HG02981 (cell line): Measurements from ENCODE around the gene SLC16A7.

ENCODE experiments used
- ATAC-seq: cut with Tn5 transposase; IDR thresholded peaks from one replicate; pipeline ENCODE4 v1.9.1; 2021; ENCODE audit warnings: mild to moderate bottlenecking, moderate library complexity; ENCODE audit not compliant: unreplicated experiment

Gene SLC16A7

DNA sequence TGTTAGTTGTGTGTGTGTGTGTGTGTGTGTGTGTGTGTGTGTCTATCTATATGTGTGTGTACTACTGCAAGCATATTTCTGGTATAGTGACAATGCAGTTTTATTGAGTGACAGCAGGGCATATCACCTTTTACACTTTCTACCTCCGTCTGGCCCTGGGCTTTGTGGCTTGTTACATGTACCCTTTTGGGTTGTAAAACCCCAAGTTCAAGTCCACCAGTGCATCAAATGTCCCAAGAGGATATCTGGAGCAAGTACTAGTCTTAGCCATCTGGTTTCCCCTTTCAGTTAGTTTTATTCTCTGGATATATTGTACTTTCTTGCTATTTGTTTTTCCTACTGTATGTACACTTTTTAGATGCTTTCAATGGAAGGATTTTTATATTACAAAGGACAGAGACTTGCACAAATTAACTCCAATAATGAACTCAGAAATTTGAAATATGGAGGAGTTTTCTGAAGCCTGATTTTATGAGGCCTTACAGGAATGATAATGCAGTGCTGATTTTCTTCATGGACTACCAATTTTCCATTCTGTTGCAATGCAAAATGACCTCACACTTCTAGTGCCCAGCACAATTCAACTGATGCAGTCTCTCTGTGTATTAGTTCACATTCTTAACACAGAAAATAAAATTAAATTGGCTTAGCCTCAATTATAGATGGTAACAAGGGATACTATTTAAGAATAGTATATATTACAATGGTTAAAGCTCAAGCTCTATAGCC lies 29.1 kb downstream of the SLC16A7 start:
- no peak for ATAC-seq

DNA sequence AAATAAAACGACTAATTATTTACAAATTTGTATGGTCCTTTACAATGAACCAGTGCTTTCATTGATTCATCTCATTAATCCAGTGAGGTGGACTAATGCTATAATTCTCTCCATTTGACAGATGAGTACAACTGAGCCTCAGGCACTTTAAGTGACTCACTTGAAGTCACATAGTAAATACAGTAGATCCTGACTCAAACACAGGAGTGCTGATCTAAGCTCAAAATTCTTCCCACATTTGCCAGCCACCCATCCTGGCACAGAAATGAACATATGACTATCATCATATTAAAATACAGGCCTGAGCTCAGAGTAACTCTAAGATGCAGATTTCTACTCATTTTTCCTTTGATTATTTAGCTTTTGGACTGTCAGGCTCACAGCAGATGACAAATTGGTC lies 30.6 kb downstream of the SLC16A7 start:
- no peak for ATAC-seq

DNA sequence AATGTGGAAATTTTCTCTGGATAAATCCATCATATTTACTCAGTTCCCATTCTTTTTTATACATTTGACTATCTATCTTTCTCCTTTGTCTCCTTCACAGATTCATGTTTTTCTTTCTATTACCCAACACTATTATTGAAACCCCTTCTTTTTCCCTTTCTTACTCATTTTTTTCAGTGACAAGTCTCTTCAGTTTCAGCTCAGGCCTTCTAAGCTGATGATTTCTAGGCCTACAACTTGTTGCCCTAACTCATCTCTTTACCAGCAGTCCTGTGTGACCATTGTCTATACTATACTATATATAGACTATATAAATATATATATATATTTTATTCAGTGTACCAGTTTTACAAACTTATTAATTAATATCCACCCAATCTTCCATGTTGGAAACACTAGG lies 31.8 kb downstream of the SLC16A7 start:
- peak; percentile 45 for ATAC-seq

DNA sequence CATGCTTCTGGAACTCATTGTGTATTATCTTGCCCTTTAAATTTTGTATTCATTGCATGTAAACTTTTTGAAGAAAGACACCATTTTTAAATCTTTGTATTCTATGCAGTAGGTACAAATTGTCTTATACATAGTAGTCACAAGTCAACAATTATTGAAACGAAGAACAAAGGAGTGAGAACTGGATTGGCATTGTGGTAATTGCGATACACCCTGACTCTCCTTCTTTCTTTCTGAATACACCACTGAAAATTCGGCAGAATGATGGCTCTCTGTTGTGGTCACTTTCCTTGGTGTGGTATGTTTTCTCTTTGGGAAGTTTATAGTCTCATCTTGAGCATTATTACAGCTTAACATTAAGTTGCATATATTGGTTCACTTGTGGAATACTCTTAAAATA lies 34.1 kb downstream of the SLC16A7 start:
- no peak for ATAC-seq

DNA sequence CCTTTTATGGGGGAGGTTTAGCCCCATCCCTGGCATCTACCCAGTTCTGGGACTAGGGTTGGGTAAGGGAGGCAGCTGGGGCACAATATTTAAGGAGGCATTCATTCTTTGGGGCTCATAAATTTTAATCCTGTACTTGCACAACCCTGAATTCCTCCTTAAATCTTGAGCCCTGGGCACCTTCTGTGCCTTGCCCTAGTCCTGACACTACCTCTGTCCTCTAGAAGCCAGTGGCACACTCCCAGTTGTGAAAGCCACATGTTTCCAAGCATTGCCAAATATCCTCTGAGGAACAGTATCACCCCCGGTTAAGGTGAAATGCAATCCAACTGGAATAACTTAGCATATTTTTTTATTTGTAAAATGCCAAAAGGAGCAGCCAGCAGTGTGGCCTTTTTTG lies 36.6 kb downstream of the SLC16A7 start:
- ATAC-seq, result no peak

DNA sequence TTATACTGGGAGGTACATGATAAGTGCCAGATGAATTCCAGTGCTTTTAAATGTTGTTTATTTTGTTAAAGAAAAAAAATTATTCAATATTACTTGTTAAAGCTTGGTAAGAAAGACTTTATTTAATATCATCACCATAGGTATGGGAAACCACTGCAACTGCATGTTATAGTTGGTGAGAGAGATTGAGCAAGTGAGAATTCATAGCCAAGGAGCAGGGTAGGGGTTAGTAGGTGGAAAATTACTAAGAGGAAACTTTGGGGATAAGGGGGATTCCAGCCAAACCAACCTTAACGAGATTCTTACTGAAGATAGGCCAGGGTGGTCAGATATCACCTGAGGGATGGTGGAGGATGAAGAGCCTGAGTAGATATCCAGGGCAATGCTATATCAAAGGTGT lies 38.4 kb downstream of the SLC16A7 start:
- ATAC-seq, result no peak

GRCh38 chr12:59636945-59637691 lies 41.3 kb downstream of the SLC16A7 start:
- peak; percentile 55 for ATAC-seq

DNA sequence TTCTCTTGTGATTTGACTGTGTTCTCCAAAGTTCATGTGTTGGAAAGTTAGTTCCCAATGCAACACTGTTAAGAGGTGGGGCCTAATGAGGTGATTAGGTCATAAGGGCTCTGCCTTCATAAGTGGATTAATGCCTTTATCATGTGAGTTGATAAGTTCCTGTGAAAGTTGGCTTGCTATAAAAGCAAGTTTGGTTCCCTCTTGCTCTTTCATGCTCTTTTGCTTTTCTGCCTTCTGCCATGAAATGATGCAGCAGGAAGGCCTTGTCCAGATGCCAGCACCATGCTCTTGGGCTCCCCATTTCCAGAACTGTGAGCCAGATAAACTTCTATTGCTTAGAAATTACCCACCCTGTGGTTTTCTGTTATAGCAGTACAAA lies 41.9 kb downstream of the SLC16A7 start:
- no peak for ATAC-seq

DNA sequence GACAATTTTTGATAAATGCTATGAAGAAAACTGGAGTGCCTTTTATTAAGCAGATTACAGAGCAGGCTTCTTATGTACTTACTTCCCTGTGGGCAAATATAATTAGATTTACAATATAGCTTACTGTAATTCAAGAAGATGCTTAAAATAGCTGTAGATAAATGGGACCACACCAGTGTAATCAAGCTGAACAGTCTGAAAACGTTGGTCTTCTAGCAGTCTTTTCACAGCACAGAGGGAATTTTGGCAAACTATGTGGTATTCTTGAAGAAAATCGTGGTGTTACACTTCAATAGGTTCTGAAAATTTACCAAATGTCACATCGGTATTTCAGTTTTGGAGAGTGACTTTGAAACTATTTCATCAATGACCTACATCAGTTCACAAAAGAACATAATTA lies 47.7 kb downstream of the SLC16A7 start:
- ATAC-seq, result no peak

DNA sequence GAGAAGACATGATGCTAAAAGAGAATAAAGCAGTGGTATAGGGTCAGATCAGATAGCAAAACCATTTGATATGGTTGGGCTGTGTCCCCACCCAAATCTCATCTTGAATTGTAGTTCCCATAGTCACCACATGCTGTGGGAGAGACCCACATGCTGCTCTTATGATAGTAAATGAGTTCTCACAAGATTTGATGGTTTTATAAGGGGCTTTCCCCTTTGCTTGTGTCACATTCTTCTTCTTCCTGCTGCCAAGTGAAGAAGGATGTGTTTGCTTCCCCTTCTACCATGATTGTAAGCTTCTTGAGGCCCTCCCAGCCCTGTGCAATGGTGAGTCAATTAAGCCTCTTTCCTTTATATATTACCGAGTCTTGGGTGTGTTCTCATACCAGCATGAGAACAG lies 49.4 kb downstream of the SLC16A7 start:
- no peak for ATAC-seq

DNA sequence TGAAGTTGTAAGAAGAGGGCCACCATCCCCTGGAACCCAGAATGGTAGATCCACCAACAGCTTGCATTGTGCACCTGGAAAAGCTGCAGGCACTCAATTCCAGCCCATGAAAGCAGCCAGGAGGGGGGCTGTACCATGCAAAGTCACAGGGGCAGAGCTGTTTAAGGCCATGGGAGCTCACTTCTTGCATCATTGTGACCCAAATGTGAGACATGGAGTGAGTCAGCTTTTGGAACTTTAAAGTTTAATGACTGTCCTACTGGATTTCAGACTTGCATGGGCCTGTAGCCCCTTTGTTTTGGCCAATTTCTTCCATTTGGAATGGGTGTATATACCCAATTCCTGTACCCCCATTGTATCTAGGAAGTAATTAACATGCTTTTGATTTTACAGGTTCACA lies 50.8 kb downstream of the SLC16A7 start:
- ATAC-seq, result no peak

DNA sequence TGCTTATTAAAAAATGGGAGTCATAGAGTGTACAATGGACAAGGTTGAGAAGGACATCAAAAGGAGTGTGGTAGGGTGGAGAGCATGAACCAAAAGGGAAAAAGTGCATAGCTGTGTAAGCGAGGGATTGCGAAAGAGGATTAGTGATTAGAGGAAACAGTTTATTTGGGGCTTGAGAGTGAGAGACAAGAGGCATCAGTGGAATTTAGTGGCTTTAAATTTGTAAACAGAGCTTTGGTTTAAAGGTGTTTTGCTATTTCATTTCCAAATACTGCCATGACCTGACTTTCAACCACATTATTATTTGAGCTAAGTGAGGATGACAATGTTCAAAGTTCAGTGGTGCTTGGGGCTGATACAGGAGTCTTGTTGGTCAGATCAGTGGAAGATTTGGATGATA lies 53.4 kb downstream of the SLC16A7 start:
- no peak for ATAC-seq

GRCh38 chr12:59650588-59651228 lies 54.9 kb downstream of the SLC16A7 start:
- no peak for ATAC-seq

- no peak for ATAC-seq
Measured at GRCh38 chr12:59651229-59651920, 55.5 kb downstream of the SLC16A7 start.

DNA sequence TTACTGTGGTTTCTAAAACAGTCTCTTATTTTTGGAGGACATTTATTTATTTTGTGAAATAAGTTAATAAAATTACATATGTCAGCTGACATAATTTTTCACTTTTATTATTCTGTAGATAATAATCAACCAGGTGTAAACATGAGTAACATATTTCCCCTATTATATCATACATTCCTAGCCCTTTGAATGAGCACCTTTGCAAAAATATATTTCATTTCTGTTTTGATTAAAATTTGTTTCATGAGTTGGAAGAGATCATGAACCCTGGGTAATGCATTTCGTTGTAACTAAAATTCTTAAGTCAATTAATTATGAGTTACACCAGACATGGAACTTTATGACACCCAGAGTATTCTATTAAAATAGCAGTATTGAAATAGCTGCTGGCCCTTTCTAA lies 56.3 kb downstream of the SLC16A7 start:
- no peak for ATAC-seq

- ATAC-seq, result no peak
Measured at GRCh38 chr12:59654061-59654460, 58.2 kb downstream of the SLC16A7 start.

GRCh38 chr12:59657266-59657665 lies 61.4 kb downstream of the SLC16A7 start:
- ATAC-seq, result no peak

DNA sequence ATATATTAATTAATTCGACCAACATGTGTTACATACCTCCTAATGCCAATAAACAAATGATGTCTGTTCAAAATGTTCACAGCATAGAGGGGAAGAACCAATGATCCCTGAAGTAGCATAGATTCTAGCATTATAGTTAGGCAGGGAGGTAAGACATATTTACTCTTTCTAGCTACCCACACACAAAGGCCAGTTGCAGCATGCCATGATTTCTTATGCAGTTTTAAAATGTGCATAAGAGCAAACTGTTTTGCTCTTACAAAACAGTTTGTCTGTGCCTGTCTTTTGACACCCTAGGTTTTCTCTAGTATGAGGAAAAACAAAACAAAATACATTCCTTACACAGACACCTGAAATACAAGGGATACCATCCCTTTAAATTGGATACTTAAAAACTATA lies 61.9 kb downstream of the SLC16A7 start:
- no peak for ATAC-seq

- ATAC-seq, result no peak
Measured at GRCh38 chr12:59660148-59660547, 64.3 kb downstream of the SLC16A7 start.

DNA sequence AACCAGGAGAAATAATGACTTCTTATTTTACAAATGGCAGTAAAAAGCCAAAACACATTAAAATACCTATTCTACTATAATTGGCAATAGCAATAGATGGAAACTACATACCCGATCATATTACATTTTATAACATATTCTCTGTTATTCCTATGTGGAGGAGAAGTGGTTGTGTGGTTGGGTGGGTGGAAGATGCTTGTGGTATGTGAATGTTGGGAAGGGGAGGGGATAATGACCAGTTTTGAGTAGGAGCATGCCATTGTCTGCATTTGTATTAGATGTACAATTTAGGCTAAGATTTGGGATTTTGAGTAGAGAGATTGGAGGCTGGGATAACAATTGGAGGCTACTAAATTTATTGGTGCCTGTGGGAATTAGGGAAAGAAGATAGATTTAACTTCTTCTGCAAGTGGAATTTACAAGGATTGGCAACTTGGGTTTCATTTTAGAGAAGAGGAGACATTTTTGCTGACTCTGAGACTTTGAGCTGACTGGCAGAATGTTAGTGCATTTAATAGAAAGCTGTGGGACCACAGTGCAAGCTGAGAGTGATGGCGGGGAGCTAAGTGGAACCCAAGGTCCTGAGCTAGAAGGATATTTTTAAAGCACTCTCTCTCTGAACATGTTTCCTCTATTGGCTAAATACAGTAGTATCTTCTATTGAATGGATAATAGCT lies 65.2 kb downstream of the SLC16A7 start:
- no peak for ATAC-seq

DNA sequence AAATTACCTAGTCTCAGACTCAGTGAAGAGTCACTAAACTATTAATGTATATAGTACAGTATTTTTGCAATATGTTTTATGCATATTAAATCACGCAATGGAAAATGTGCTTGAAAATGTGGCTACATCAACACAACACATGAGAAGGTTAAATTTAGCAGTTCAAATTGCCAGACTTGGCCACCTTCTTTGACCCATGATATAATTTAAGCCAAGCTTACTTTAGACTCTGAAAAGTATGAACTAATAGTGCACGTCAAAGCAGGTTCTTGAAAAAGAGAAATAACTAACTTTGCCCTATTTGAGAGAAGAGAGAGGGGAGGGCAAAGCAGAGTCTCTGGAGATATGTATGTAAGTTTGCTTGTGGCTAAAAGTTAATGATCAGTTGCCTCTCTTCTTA lies 68.7 kb downstream of the SLC16A7 start:
- no peak for ATAC-seq
